ENCODE results near the gene KRT79. TPM values are rescaled to one million over a fixed set of nuclear protein-coding genes. Genes with fewer than 3 reads are reported as not detected.

KRT79 gene
- total and polyA plus RNA-seq, 2 of the 8 experiments (the other 6 are each of a cell fraction or from before 2014, with no cell fraction given) = not detected

DNA sequence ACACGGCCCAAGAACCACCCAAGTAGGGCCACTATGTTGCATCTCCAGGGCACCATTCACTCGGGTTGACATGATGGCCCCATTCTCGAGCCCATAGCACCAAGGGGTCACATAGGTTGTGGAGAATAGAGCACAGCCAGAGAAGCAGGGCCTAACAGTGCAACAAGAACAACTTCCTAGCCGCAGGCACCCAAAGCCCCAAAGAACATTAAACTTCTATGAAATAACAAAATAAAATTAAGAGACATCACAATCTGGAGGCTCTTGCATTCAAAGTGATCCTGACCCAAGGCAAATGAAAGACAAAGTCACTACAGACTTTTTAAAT lies 22.1 kb downstream of the KRT79 start:
- 69% methylated on average over 4 of the region's 4 CpGs; no CpG with 5 or more reads in 1 of the 2 experiments for WGBS, 2 experiments (ENCODE audit: extremely low coverage in 1 of 2, insufficient coverage in 1 of 2, insufficient read length in 1 of 2, insufficient replicate concordance in 2 of 2, low coverage in 1 of 2, low lambda C conversion rate in 2 of 2, missing lambda C conversion rate in 1 of 2)
- POLR2A ChIA-PET (ENCODE audit: partially characterized antibody) = no interaction called here
- no peak for DNase-seq (ENCODE audit: low read depth in 1 of 2, low spot score in 2 of 2)

More for the DNA sequence above, 22.1 kb downstream of the KRT79 start:
- CTCF ChIA-PET (ENCODE audit: partially characterized antibody) = interaction anchor here (0.5 to 1.6 kb wide), 3 partner anchors 119 to 383 kb away, joined by 3 to 4 read pairs (median 3); no protein-coding TSS in a partner anchor
- H3K36me3 ChIP-seq (ENCODE audit: control insufficient read depth in 2 of 4, insufficient read depth in 4 of 4, low read length in 3 of 4) = no peaks in the 10 kb centered on the region
- H2BK12ac ChIP-seq (ENCODE audit: low read depth, low read length) = no peak overlapping the region
- TF ChIP-seq PHF8 (conservative IDR thresholded peaks at IDR 0.05; ENCODE audit: low read depth, low read length) (no peak), JUND (IDR thresholded peaks at IDR 0.05; ENCODE audit: low read length) (no peak), BCL11A (IDR thresholded peaks at IDR 0.05; ENCODE audit: low read depth in 2 of 2, low read length in 2 of 2) (no peak), NRF1 (IDR thresholded peaks at IDR 0.05; ENCODE audit: low read depth, low read length) (no peak), POLR2A (IDR thresholded peaks at IDR 0.05; ENCODE audit: control extremely low read depth in 1 of 2, low read depth in 2 of 2, low read length in 2 of 2) (no peak), CBX8 (IDR thresholded peaks at IDR 0.05; ENCODE audit: borderline replicate concordance, low read depth, low read length) (no peak), GTF2F1 (IDR thresholded peaks at IDR 0.05; ENCODE audit: borderline replicate concordance, low read depth, low read length) (no peak), SIN3A (conservative IDR thresholded peaks at IDR 0.05 in 1 of 2, IDR thresholded peaks at IDR 0.05 in 1 of 2; ENCODE audit: low read depth in 1 of 2, low read length in 2 of 2) (no peak), SUZ12 (IDR thresholded peaks at IDR 0.05; ENCODE audit: low read length) (no peak), TAF1 (IDR thresholded peaks at IDR 0.05; ENCODE audit: low read depth, low read length) (no peak)
- TF ChIP-seq, protein P1, sequence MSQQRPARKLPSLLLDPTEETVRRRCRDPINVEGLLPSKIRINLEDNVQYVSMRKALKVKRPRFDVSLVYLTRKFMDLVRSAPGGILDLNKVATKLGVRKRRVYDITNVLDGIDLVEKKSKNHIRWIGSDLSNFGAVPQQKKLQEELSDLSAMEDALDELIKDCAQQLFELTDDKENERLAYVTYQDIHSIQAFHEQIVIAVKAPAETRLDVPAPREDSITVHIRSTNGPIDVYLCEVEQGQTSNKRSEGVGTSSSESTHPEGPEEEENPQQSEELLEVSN (IDR thresholded peaks at IDR 0.05) = no peak
- TF ChIP-seq, protein P2, sequence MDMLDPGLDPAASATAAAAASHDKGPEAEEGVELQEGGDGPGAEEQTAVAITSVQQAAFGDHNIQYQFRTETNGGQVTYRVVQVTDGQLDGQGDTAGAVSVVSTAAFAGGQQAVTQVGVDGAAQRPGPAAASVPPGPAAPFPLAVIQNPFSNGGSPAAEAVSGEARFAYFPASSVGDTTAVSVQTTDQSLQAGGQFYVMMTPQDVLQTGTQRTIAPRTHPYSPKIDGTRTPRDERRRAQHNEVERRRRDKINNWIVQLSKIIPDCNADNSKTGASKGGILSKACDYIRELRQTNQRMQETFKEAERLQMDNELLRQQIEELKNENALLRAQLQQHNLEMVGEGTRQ (IDR thresholded peaks at IDR 0.05; ENCODE audit: low read length) = no peak
- no peaks in the 10 kb centered on the region for H4K20me1 ChIP-seq (replicated peaks in 1 of 2; ENCODE audit: control insufficient read depth in 1 of 2, insufficient read depth in 2 of 2, low read length in 2 of 2)
- H3K9ac ChIP-seq (replicated peaks in 1 of 4; ENCODE audit: extremely low read depth in 1 of 4, low read depth in 3 of 4, low read length in 3 of 4) = no peak overlapping the region
- no peak overlapping the region for H3K4ac ChIP-seq (replicated peaks; ENCODE audit: insufficient read length, low read depth, low read length)
- H3K79me1 ChIP-seq (ENCODE audit: low read depth, low read length) = no peaks in the 10 kb centered on the region
- no peak overlapping the region for H4K91ac ChIP-seq (replicated peaks; ENCODE audit: insufficient read length, low read length)
- no peak overlapping the region for H2AFZ ChIP-seq (ENCODE audit: low read length)
- H2BK15ac ChIP-seq (ENCODE audit: low read length) = no peak overlapping the region
- no peak overlapping the region for H3K14ac ChIP-seq (ENCODE audit: insufficient read length)
- H3K18ac ChIP-seq (ENCODE audit: extremely low read depth, low read length) = no peak overlapping the region
- H3K4me2 ChIP-seq (ENCODE audit: insufficient read depth in 1 of 2, low read depth in 2 of 2, low read length in 2 of 2) = no peak overlapping the region
- H3K27me3 ChIP-seq (replicated peaks in 1 of 4; ENCODE audit: control insufficient read depth in 3 of 4, extremely low read depth in 1 of 4, insufficient read depth in 3 of 4, low read length in 3 of 4) = no peaks in the 10 kb centered on the region
- no peak overlapping the region for H4K5ac ChIP-seq (ENCODE audit: insufficient read length, low read depth, low read length)
- FAIRE-seq = no peak
- no peak overlapping the region for H4K8ac ChIP-seq (ENCODE audit: extremely low read depth, insufficient read depth, low read length)
- no peak overlapping the region for H2AK5ac ChIP-seq (ENCODE audit: low read depth, low read length)
- no peak overlapping the region for H3K27ac ChIP-seq (ENCODE audit: low read depth, low read length)
- H3K23me2 ChIP-seq (ENCODE audit: low read depth, low read length) = no peaks in the 10 kb centered on the region
- no peak overlapping the region for H2BK20ac ChIP-seq (ENCODE audit: low read length)
- H2BK120ac ChIP-seq (replicated peaks; ENCODE audit: low read depth, low read length) = no peak overlapping the region
- no peak overlapping the region for H3K4me3 ChIP-seq (ENCODE audit: extremely low read depth in 1 of 4, insufficient read depth in 2 of 4, low read depth in 3 of 4, low read length in 4 of 4)
- H2BK5ac ChIP-seq (ENCODE audit: low read depth, low read length) = no peak overlapping the region
- H3K4me1 ChIP-seq (replicated peaks in 1 of 4; ENCODE audit: control insufficient read depth in 3 of 4, insufficient read depth in 4 of 4, low read length in 3 of 4) = no peaks in the 10 kb centered on the region
- H3K56ac ChIP-seq (replicated peaks; ENCODE audit: insufficient read length, low read depth, low read length) = no peak overlapping the region
- no peak overlapping the region for H3K23ac ChIP-seq (ENCODE audit: insufficient read length)
- H3K79me2 ChIP-seq (ENCODE audit: control insufficient read depth in 1 of 2, insufficient read depth in 2 of 2, low read length in 2 of 2) = no peaks in the 10 kb centered on the region
- H3K9me3 ChIP-seq (ENCODE audit: insufficient read depth in 2 of 2, low read depth in 1 of 2, low read length in 1 of 2) = no peaks in the 10 kb centered on the region

All from H1 (cell line).